ENCODE measurements around the gene PRR23B. TPM values are rescaled to one million over a fixed set of nuclear protein-coding genes. Genes with fewer than 3 reads are reported as not detected.

The PRR23B gene
- total RNA-seq, 1 donor from 2014 or later = not detected

GRCh38 chr3:138975351-138975750 lies 45.4 kb downstream of the PRR23B start:
- DNase-seq (ENCODE audit: extremely low read depth, low read depth, low spot score) = no peak

- no peak for DNase-seq (ENCODE audit: extremely low read depth, low read depth, low spot score)
These were observed 46.3 kb downstream of the PRR23B start for GRCh38 chr3:138974462-138974861.

GRCh38 chr3:138972941-138973340 lies 47.8 kb downstream of the PRR23B start:
- no peak for DNase-seq (ENCODE audit: extremely low read depth, low read depth, low spot score)

GRCh38 chr3:138971766-138972320 lies 48.9 kb downstream of the PRR23B start:
- DNase-seq (ENCODE audit: extremely low read depth, low read depth, low spot score) = no peak

Other genes with a start within 250 kb of the PRR23B start
- gene PIK3CB, start 186.0 kb downstream of the PRR23B start, total RNA-seq = 11.9 and 19.7 TPM in 2 replicates
- 0.06 and 0.58 TPM in 2 replicates for gene FOXL2, start 73.8 kb downstream of the PRR23B start, total RNA-seq
- gene FOXL2NB, start 73.7 kb downstream of the PRR23B start, total RNA-seq = 0.78 TPM in 1 of 2 replicates, not detected in the other
- gene PRR23A, start 14.7 kb downstream of the PRR23B start, total RNA-seq = not detected in 2 replicates
- gene PRR23C, start 24.0 kb upstream of the PRR23B start, total RNA-seq = not detected in 2 replicates